GM19240 (cell line): ENCODE measurements around the gene ACSS3.
"Not testable (repeated sequence)": the region's sequence is repeated elsewhere in the genome, so short reads cannot be mapped to it uniquely, and the experiment has no call there.

Source experiments
- DNase-seq: peaks from one replicate; pipeline ENCODE4 v3.0.0; 2011; ENCODE audit warnings: low spot score; ENCODE audit not compliant: insufficient read length

ACSS3 gene

GRCh38 chr12:81094718-81095360, 17.0 kb downstream of the ACSS3 start:
- no peak for DNase-seq

GRCh38 chr12:81095501-81096232, 17.8 kb downstream of the ACSS3 start:
- no peak for DNase-seq

- DNase-seq, result no peak
Observed at GRCh38 chr12:81105687-81106086, 27.8 kb downstream of the ACSS3 start.

GRCh38 chr12:81114226-81114625, 36.3 kb downstream of the ACSS3 start:
- DNase-seq, result no peak

- not testable (repeated sequence) for DNase-seq
Observed at GRCh38 chr12:81119069-81119468, 41.2 kb downstream of the ACSS3 start.

GRCh38 chr12:81120961-81121360, 43.1 kb downstream of the ACSS3 start:
- DNase-seq, result no peak

- no peak for DNase-seq
Observed at GRCh38 chr12:81123611-81124010, 45.7 kb downstream of the ACSS3 start.

GRCh38 chr12:81125691-81126090, 47.8 kb downstream of the ACSS3 start:
- no peak for DNase-seq

- DNase-seq, result no peak
Observed at GRCh38 chr12:81128930-81129554, 51.2 kb downstream of the ACSS3 start.

- DNase-seq, result no peak
Observed at GRCh38 chr12:81136519-81136918, 58.6 kb downstream of the ACSS3 start.

- no peak for DNase-seq
Observed at GRCh38 chr12:81137801-81138200, 59.9 kb downstream of the ACSS3 start.

GRCh38 chr12:81141217-81141616, 63.3 kb downstream of the ACSS3 start:
- DNase-seq, result no peak

GRCh38 chr12:81143057-81143456, 65.2 kb downstream of the ACSS3 start:
- DNase-seq, result no peak

GRCh38 chr12:81146228-81147225, 68.6 kb downstream of the ACSS3 start:
- DNase-seq, result no peak

GRCh38 chr12:81147292-81147919, 69.5 kb downstream of the ACSS3 start:
- DNase-seq, result no peak

- DNase-seq, result no peak
Observed at GRCh38 chr12:81150382-81150781, 72.5 kb downstream of the ACSS3 start.

GRCh38 chr12:81159856-81160255, 82.0 kb downstream of the ACSS3 start:
- DNase-seq, result no peak

- no peak for DNase-seq
Observed at GRCh38 chr12:81161680-81162079, 83.8 kb downstream of the ACSS3 start.

- DNase-seq, result no peak
Observed at GRCh38 chr12:81162391-81163136, 84.7 kb downstream of the ACSS3 start.

GRCh38 chr12:81164827-81165226, 86.9 kb downstream of the ACSS3 start:
- no peak for DNase-seq
